Rectal smooth muscle tissue (tissue), 1 donor: ENCODE results near the gene HSD3B7.

Experiments used
- H3K27ac ChIP-seq: one replicate; pipeline ENCODE4 v1.7.0; 2013; ENCODE audit warnings: low read depth, low read length, inconsistent platforms
- H3K27me3 ChIP-seq: one replicate; pipeline ENCODE4 v1.7.0; 2013; ENCODE audit warnings: low read length; ENCODE audit not compliant: control insufficient read depth, insufficient read depth
- H3K36me3 ChIP-seq: one replicate; pipeline ENCODE4 v1.7.0; 2013; ENCODE audit warnings: low read length; ENCODE audit not compliant: control insufficient read depth, insufficient read depth
- H3K4me1 ChIP-seq: one replicate; pipeline ENCODE4 v1.7.0; 2013; ENCODE audit warnings: low read length; ENCODE audit not compliant: control insufficient read depth, insufficient read depth
- H3K4me3 ChIP-seq: one replicate; pipeline ENCODE4 v1.7.0; 2013; ENCODE audit warnings: low read length
- H3K9ac ChIP-seq: one replicate; pipeline ENCODE4 v1.7.0; 2013; ENCODE audit warnings: low read length

Gene HSD3B7

DNA sequence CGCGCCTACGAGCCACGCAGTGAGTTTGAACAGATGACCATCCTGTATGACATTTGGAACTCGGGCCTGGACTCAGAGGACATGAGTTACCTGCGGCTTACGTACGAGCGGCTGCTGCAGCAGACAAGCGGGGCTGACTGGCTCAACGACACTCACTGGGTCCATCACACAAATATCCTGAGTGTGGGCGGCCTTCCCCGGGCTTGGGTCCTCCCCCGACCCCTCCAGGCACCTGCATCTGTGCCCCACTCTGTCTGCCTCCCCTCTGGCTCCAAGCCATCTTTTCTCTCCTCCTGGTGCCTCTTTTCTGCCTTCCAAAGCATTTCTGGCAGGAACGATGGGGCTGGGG, 5.0 kb upstream of the HSD3B7 start:
- H3K4me3 ChIP-seq = no peak overlapping the region
- no peaks in the 10 kb centered on the region for H3K27me3 ChIP-seq
- H3K27ac ChIP-seq = no peak overlapping the region
- no peak overlapping the region for H3K9ac ChIP-seq
- no peaks in the 10 kb centered on the region for H3K4me1 ChIP-seq
- peaks cover 33% of the 10 kb centered on the region for H3K36me3 ChIP-seq

DNA sequence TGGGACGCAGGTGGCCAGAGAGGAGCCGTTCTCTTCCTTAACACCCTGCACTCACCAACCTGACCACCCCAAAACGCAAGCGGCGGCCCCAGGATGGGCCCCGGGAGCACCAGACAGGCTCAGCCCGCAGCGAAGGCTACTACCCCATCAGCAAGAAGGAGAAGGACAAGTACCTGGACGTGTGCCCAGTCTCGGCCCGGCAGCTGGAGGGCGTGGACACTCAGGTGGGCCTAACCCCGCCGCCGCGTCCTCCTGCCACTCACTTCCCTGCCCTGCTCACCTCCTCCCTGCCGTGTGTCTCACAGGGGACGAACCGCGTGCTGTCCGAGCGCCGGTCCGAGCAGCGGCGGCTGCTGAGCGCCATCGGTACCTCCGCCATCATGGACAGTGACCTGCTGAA, 4.6 kb upstream of the HSD3B7 start:
- no peaks in the 10 kb centered on the region for H3K27me3 ChIP-seq
- peaks cover 33% of the 10 kb centered on the region for H3K36me3 ChIP-seq

DNA sequence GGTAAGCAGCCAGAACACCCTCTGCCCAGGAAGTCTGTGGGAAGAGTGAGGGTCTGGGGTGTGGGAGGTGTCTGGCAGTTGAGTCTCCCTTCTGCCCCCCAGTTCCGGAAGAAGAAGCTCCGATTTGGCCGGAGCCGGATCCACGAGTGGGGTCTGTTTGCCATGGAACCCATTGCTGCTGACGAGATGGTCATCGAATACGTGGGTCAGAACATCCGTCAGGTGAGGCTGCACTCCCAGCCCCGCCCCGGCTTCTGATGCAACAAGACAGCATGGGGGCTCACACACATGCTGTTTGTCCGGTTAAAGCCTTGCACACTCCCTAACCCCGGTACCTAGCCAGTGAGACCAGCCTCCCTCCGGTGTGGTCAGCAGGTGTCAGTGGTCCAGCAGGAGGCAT, 4.0 kb upstream of the HSD3B7 start:
- Histone ChIP-seq H3K36me3 (peaks cover 29% of the 10 kb centered on the region), H3K4me3 (no peak overlapping the region), H3K27ac (no peak overlapping the region), H3K27me3 (no peaks in the 10 kb centered on the region), H3K4me1 (peaks cover 5% of the 10 kb centered on the region), H3K9ac (no peak overlapping the region)

More for the DNA sequence above, 4.6 kb upstream of the HSD3B7 start:
- H3K9ac ChIP-seq = no peak overlapping the region
- H3K4me1 ChIP-seq = peaks cover under 1% of the 10 kb centered on the region
- no peak overlapping the region for H3K4me3 ChIP-seq
- no peak overlapping the region for H3K27ac ChIP-seq

DNA sequence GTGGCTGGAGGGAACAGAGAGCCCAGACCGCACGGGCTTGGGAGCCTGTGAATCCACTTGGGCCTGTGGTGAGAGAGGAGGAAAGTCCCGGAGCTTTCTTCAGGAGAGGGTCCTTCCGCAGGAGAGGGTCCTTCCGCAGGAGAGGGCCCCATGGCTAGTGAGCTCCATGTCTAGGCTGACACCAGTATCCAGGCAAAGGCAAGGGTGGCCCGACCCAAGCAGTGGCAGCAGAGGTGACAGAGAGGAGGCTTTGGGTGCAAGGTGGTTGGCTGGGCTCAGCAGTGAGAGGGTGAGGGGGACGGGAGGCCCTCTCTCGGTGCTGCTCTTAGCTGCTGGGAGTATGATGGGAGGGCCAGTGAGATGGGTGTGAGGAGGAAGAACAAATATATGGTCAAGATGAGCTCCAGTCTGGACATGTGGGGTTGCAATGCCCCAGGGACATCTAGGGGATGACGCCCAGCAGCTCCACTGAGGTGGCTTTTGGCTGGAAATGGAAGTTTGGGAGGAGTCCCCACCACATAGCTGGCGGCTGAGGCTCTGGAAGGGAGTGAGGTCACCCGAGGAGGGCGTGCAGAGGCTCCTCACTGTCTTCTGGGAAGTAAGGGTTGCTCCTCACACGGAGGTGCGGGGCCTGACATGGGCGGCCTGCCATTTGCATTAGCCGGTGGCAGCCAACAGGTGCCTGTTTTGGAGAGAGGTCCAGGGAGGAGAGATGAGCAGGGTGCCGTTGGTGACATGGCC, 2.3 kb upstream of the HSD3B7 start:
- no peak overlapping the region for H3K9ac ChIP-seq
- H3K27ac ChIP-seq = no peak overlapping the region
- no peak overlapping the region for H3K4me3 ChIP-seq
- H3K27me3 ChIP-seq = no peaks in the 10 kb centered on the region
- H3K4me1 ChIP-seq = peaks cover 5% of the 10 kb centered on the region
- peaks cover 15% of the 10 kb centered on the region for H3K36me3 ChIP-seq

DNA sequence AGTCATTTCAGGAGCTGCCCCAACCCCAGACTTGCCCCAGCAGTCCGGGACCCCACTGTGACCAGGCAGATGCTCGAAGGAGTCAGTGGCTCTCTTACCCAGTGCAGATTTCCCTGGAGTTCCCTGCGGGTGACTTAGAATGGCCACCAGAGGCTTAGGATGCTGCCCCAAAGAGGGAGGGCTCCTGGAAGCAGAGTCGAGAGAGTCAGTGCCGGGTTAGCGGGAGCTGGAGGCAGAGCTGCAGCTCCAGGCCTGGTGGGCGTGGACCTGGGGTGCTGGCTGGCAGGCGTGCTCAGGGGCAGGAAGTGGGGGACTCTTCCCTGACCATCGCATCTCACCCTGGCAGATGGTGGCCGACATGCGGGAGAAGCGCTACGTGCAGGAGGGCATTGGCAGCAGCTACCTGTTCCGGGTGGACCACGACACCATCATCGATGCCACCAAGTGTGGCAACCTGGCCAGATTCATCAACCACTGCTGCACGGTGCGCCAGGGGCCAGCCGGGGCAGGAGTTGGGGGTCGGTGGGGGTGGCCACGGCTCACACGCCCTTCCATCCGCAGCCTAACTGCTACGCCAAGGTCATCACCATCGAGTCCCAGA, 1.6 kb upstream of the HSD3B7 start:
- peaks cover 15% of the 10 kb centered on the region for H3K36me3 ChIP-seq
- no peak overlapping the region for H3K4me3 ChIP-seq
- H3K27me3 ChIP-seq = no peaks in the 10 kb centered on the region
- H3K27ac ChIP-seq = no peak overlapping the region
- H3K9ac ChIP-seq = no peak overlapping the region
- H3K4me1 ChIP-seq = peaks cover 5% of the 10 kb centered on the region

DNA sequence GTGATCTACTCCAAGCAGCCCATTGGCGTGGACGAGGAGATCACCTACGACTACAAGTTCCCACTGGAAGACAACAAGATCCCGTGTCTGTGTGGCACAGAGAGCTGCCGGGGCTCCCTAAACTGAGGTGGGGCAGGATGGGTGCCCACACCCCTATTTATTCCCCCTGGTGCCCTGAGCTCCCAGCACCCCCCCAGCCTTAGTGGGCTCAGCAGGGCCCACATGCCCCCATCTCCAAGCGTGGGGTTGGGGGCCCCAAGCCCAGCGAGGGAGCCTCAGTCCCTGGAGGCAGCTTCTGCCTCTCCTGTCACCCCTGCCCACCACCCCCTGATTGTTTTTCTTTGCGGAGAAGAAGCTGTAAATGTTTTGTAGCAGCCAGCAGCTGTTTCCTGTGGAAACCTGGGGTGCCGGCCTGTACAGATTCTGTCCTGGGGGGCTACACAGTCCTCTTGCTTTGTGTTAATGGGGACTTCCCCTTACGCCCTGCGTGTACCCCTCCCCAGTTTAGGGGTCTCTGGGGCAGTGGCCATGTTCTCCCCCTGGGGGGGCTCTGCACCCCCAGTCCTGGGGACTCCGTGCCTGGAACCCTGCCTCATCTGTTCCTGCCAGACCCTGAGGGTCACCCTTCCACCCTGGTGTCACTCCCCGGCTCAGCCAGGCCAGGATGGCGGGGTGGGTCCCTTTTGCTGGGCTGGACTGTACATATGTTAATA, 953 bp upstream of the HSD3B7 start:
- H3K27me3 ChIP-seq = no peaks in the 10 kb centered on the region
- H3K36me3 ChIP-seq = peaks cover 10% of the 10 kb centered on the region

DNA sequence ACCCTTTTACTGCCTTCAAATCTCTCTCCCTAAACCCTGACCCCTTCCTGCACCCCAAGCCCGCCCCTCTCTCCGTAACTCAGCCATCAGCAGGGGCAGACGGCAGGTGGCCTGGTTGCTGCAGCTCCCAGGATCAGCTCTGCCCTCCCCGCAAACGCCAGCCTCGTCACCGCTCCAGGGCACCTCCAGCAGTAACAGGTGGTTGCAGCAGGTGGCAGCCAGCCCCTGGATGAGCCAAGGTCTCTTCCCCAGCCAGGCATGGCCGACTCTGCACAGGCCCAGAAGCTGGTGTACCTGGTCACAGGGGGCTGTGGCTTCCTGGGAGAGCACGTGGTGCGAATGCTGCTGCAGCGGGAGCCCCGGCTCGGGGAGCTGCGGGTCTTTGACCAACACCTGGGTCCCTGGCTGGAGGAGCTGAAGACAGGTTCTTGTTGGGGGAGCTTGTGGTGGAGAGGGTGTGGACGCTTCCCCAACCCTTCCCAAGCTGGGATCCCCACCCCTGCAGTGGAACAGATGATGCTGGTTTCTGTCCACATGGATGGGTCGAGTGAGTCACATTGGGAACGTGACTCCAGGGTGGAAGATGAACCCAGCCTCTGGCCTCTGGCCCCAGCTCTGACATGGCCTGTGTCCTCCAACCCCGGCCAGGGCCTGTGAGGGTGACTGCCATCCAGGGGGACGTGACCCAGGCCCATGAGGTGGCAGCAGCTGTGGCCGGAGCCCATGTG, 558 bp downstream of the HSD3B7 start:
- peaks cover 5% of the 10 kb centered on the region for H3K4me1 ChIP-seq
- H3K4me3 ChIP-seq = peak overlapping the region; percentile 78
- H3K9ac ChIP-seq = peak overlapping the region; percentile 60
- H3K27me3 ChIP-seq = no peaks in the 10 kb centered on the region
- peaks cover 5% of the 10 kb centered on the region for H3K36me3 ChIP-seq
- peak overlapping the region; percentile 47 for H3K27ac ChIP-seq

More for the DNA sequence above, 953 bp upstream of the HSD3B7 start:
- Histone ChIP-seq H3K27ac (no peak overlapping the region), H3K9ac (no peak overlapping the region), H3K4me1 (peaks cover 5% of the 10 kb centered on the region), H3K4me3 (no peak overlapping the region)

DNA sequence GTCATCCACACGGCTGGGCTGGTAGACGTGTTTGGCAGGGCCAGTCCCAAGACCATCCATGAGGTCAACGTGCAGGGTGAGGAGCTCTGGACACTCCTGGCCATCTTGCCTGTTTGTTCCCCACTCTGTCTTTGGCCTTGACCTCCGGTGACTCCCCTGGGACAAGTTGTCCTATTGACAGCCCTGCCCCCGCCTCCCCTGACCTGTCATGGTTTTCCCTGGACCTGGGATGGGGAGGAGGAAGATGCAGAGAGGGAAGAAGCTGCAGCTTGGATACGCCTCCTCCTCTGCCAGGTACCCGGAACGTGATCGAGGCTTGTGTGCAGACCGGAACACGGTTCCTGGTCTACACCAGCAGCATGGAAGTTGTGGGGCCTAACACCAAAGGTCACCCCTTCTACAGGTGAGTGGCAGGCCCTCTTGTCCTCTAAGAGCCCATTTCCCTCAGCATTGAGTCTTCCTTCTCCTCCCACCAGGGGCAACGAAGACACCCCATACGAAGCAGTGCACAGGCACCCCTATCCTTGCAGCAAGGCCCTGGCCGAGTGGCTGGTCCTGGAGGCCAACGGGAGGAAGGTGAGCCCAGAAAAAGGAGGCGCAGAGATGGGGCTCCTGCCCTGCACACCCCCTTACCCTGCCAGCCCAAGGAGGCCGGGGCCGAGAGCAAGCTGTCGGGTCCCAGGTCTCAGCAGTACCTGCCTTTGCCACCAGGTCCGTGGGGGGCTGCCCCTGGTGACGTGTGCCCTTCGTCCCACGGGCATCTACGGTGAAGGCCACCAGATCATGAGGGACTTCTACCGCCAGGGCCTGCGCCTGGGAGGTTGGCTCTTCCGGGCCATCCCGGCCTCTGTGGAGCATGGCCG, 1.4 kb downstream of the HSD3B7 start:
- Histone ChIP-seq H3K27ac (no peak overlapping the region), H3K27me3 (no peaks in the 10 kb centered on the region), H3K36me3 (peaks cover 5% of the 10 kb centered on the region), H3K4me1 (peaks cover 5% of the 10 kb centered on the region), H3K9ac (no peak overlapping the region), H3K4me3 (no peak overlapping the region)

DNA sequence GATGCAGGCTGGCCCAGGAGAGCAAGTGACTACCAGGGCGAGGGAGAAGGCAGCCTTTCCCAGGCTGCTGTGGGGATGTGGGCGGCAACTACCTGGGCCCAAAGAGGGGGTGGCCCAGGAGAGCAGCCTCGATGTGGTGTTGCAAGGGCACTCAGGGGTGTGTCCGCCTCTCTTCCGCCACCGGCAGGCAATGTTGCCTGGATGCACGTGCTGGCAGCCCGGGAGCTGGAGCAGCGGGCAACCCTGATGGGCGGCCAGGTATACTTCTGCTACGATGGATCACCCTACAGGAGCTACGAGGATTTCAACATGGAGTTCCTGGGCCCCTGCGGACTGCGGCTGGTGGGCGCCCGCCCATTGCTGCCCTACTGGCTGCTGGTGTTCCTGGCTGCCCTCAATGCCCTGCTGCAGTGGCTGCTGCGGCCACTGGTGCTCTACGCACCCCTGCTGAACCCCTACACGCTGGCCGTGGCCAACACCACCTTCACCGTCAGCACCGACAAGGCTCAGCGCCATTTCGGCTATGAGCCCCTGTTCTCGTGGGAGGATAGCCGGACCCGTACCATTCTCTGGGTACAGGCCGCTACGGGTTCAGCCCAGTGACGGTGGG, 2.7 kb downstream of the HSD3B7 start:
- no peaks in the 10 kb centered on the region for H3K27me3 ChIP-seq
- H3K4me3 ChIP-seq = no peak overlapping the region
- H3K4me1 ChIP-seq = peaks cover 5% of the 10 kb centered on the region
- no peak overlapping the region for H3K9ac ChIP-seq
- H3K27ac ChIP-seq = no peak overlapping the region
- H3K36me3 ChIP-seq = no peaks in the 10 kb centered on the region

DNA sequence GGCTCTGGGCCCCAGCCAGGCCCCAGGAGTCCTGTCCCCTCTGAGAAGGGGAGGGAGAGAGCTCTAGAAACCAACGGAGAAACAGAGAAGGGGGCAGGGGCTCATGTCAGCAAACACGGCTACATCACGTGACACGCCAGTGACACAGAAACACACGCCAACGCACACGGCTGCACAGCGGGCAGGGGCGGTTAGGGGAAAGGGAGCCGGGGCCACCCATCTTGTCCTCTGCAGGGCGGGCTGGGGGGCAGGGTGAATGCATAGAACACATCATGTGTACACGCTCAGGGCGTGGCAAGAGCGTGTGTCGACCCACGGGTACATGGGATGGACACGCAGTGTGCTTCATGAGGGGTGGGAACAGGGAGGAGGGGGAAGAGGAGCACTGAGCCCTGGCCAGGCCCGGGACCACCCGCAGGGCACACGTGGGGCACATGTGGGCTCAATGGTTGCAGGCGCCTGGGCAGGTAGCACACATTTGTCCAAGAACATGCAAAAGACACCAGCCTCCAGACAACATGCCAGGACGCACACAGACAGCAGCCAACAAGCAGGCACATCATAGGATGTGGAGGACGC, 4.6 kb downstream of the HSD3B7 start:
- no peak overlapping the region for H3K27ac ChIP-seq
- H3K4me3 ChIP-seq = no peak overlapping the region
- no peaks in the 10 kb centered on the region for H3K36me3 ChIP-seq
- peaks cover 5% of the 10 kb centered on the region for H3K4me1 ChIP-seq
- no peaks in the 10 kb centered on the region for H3K27me3 ChIP-seq
- no peak overlapping the region for H3K9ac ChIP-seq

DNA sequence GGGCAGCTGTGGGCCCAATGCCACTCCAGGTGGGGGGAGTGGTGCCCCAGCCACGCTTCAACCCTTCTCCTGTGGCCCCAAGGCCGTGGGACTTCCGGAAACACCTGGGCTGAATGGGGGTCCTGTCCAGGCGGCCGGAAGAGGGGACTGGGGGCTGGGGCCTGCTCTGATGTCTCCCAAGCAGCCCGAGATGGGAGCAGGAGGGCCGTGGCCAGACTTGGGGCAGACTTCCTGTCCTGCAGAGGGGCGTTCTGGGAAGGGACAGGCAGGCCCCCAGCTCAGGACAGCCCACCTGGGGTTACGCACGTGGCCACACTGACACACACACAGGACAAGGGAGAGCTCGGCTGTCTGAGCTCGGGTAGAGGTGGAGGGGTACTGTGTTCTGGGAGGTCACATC, 5.1 kb downstream of the HSD3B7 start:
- H3K27me3 ChIP-seq = no peaks in the 10 kb centered on the region
- H3K4me1 ChIP-seq = peaks cover 5% of the 10 kb centered on the region
- H3K9ac ChIP-seq = no peak overlapping the region
- no peaks in the 10 kb centered on the region for H3K36me3 ChIP-seq
- no peak overlapping the region for H3K27ac ChIP-seq
- no peak overlapping the region for H3K4me3 ChIP-seq
